Loucy (cell line): Measurements from ENCODE around the gene FRMD4A.

ENCODE experiments used
- H2AFZ ChIP-seq: fragments of 200-600 bp; sonication (generic); 2 replicates; pipeline ENCODE4 v1.6.0; 2016; ENCODE audit warnings: antibody characterized with exemption, mild to moderate bottlenecking, low read length, moderate library complexity
- H3F3A ChIP-seq: fragments of 200-600 bp; 2 replicates; pipeline ENCODE4 v1.6.0; 2016; ENCODE audit warnings: antibody characterized with exemption, low read depth, mild to moderate bottlenecking
- H3K27me3 ChIP-seq: fragments of 200-600 bp; sonication (generic); 2 replicates; pipeline ENCODE4 v1.6.1; 2014; ENCODE audit warnings: low read length, mild to moderate bottlenecking; ENCODE audit not compliant: insufficient read depth, poor library complexity, severe bottlenecking
- H3K36me3 ChIP-seq: fragments of 200-600 bp; sonication (generic); 2 replicates; pipeline ENCODE4 v1.6.1; 2016; ENCODE audit warnings: low read length; ENCODE audit not compliant: insufficient read depth
- H3K4me1 ChIP-seq: fragments of 200-600 bp; sonication (generic); 2 replicates; pipeline ENCODE4 v1.5.1; 2014; ENCODE audit warnings: low read length, mild to moderate bottlenecking; ENCODE audit not compliant: insufficient read depth, poor library complexity, severe bottlenecking
- H3K4me2 ChIP-seq: fragments of 200-600 bp; sonication (generic); 2 replicates; pipeline ENCODE4 v1.6.0; 2014; ENCODE audit warnings: antibody characterized with exemption, low read length, low read depth, mild to moderate bottlenecking; ENCODE audit not compliant: poor library complexity, severe bottlenecking
- H3K4me3 ChIP-seq: fragments of 200-600 bp; sonication (generic); 2 replicates; pipeline ENCODE4 v1.5.1; 2014; ENCODE audit warnings: low read length, mild to moderate bottlenecking, mixed read lengths; ENCODE audit not compliant: poor library complexity, severe bottlenecking
- H3K79me2 ChIP-seq: fragments of 200-600 bp; sonication (generic); 2 replicates; pipeline ENCODE4 v1.6.1; 2014; ENCODE audit warnings: low read length; ENCODE audit not compliant: insufficient read depth
- H3K9ac ChIP-seq: fragments of 200-600 bp; sonication (generic); 2 replicates; pipeline ENCODE4 v1.6.0; 2014; ENCODE audit warnings: mild to moderate bottlenecking, low read depth, low read length, moderate library complexity; ENCODE audit not compliant: poor library complexity, severe bottlenecking
- H3K9me2 ChIP-seq: fragments of 200-600 bp; sonication (generic); replicated peaks from 2 replicates; pipeline ENCODE4 v1.6.1; 2016; ENCODE audit warnings: low read depth, low read length, mixed read lengths
- H3K9me3 ChIP-seq: fragments of 200-600 bp; sonication (generic); 2 replicates; pipeline ENCODE4 v1.6.1; 2014; ENCODE audit warnings: mild to moderate bottlenecking, antibody characterized with exemption, low read length, low read depth; ENCODE audit not compliant: insufficient read depth
- H4K20me1 ChIP-seq: fragments of 200-600 bp; sonication (generic); 2 replicates; pipeline ENCODE4 v1.6.0; 2014; ENCODE audit warnings: antibody characterized with exemption, low read length, mild to moderate bottlenecking; ENCODE audit not compliant: insufficient read depth, poor library complexity, severe bottlenecking
- EZH2phosphoT487 ChIP-seq: fragments of 200-600 bp; IDR thresholded peaks from 2 replicates; pipeline ENCODE4 v1.6.1; 2018; ENCODE audit warnings: antibody characterized with exemption, mild to moderate bottlenecking, moderate library complexity, borderline replicate concordance
- TF ChIP-seq, protein P1 (sequence below): fragments of 200-600 bp; sonication (generic); conservative IDR thresholded peaks from 2 replicates; pipeline ENCODE4 v1.5.1; 2014; ENCODE audit warnings: mild to moderate bottlenecking, antibody characterized with exemption, low read length

The FRMD4A gene

DNA sequence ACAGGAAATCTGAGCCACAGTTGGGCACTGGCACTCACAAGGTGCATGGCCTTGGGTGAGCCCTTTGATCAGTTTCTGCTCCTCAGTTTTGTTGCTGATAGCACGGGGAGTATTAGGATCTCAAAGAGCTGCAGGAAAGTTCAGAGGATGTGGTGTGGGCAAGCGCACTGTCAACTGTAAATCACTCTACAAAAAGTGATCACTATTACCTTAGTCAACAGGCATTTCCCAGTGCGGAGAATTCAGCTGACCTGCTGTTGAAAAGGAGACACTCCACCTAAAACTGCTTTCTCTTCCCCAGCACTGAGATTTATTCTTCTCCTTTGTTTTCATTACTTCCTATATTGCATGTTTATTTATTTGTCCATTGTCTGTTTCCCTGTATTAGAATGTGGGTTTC, 412.9 kb downstream of the FRMD4A start:
- Histone ChIP-seq H3K9me3 (no peaks in the 10 kb centered on the region), H3K4me1 (no peaks in the 10 kb centered on the region), H3K9ac (no peak overlapping the region), H3K27me3 (no peaks in the 10 kb centered on the region), H2AFZ (no peak overlapping the region), H4K20me1 (no peaks in the 10 kb centered on the region), H3K9me2 (no peaks in the 10 kb centered on the region), H3K79me2 (no peaks in the 10 kb centered on the region), H3F3A (no peaks in the 10 kb centered on the region), H3K4me3 (no peak overlapping the region), H3K36me3 (no peaks in the 10 kb centered on the region), H3K4me2 (no peak overlapping the region)
- no peak for TF ChIP-seq EZH2phosphoT487
- TF ChIP-seq, protein P1, sequence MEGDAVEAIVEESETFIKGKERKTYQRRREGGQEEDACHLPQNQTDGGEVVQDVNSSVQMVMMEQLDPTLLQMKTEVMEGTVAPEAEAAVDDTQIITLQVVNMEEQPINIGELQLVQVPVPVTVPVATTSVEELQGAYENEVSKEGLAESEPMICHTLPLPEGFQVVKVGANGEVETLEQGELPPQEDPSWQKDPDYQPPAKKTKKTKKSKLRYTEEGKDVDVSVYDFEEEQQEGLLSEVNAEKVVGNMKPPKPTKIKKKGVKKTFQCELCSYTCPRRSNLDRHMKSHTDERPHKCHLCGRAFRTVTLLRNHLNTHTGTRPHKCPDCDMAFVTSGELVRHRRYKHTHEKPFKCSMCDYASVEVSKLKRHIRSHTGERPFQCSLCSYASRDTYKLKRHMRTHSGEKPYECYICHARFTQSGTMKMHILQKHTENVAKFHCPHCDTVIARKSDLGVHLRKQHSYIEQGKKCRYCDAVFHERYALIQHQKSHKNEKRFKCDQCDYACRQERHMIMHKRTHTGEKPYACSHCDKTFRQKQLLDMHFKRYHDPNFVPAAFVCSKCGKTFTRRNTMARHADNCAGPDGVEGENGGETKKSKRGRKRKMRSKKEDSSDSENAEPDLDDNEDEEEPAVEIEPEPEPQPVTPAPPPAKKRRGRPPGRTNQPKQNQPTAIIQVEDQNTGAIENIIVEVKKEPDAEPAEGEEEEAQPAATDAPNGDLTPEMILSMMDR: no peak

- no peak overlapping the region for H3K4me3 ChIP-seq
Observed at GRCh38 chr10:13916384-13916947, 414.3 kb downstream of the FRMD4A start.

DNA sequence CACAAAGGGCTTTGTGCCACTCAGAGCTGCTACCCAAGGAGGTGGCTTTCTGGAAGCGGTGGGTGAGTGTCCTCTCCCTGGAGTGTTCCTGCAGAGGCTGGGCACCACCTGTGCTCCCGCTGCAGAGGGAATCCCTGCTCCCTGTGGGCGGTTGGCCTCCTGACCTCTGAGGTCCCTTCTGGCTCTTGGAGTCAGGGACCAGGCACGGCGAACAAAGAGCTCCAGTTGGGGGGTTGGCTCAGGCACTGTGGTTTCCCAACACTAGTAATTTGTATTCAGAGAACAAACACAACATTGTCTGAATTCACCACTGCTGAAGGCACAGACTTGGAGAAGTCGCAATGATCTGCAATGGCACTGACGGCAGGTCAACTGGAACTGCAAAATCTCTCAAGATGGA, 415.0 kb downstream of the FRMD4A start:
- no peaks in the 10 kb centered on the region for H3K9me2 ChIP-seq
- no peaks in the 10 kb centered on the region for H3K79me2 ChIP-seq
- H2AFZ ChIP-seq: no peak overlapping the region
- H3K9ac ChIP-seq: no peak overlapping the region
- H3K9me3 ChIP-seq: no peaks in the 10 kb centered on the region
- TF ChIP-seq, protein P1: no peak
- no peak for TF ChIP-seq EZH2phosphoT487
- no peak overlapping the region for H3K4me2 ChIP-seq
- no peaks in the 10 kb centered on the region for H4K20me1 ChIP-seq
- no peaks in the 10 kb centered on the region for H3K36me3 ChIP-seq
- no peak overlapping the region for H3K4me3 ChIP-seq
- H3F3A ChIP-seq: no peaks in the 10 kb centered on the region
- H3K27me3 ChIP-seq: no peaks in the 10 kb centered on the region
- no peaks in the 10 kb centered on the region for H3K4me1 ChIP-seq

More at GRCh38 chr10:13916384-13916947, 414.3 kb downstream of the FRMD4A start:
- Histone ChIP-seq H3K9me3 (no peaks in the 10 kb centered on the region), H3K4me2 (no peak overlapping the region), H2AFZ (no peak overlapping the region), H3F3A (no peaks in the 10 kb centered on the region), H3K79me2 (no peaks in the 10 kb centered on the region), H4K20me1 (no peaks in the 10 kb centered on the region), H3K4me1 (no peaks in the 10 kb centered on the region), H3K9ac (no peak overlapping the region), H3K9me2 (no peaks in the 10 kb centered on the region), H3K27me3 (no peaks in the 10 kb centered on the region), H3K36me3 (no peaks in the 10 kb centered on the region)
- no peak for TF ChIP-seq EZH2phosphoT487
- TF ChIP-seq, protein P1: no peak
